K562 (cell line): ENCODE data around the gene NPFFR1. TPM values are rescaled to one million over a fixed set of nuclear protein-coding genes. Genes with fewer than 3 reads are reported as not detected.

ENCODE experiments used
- ATAC-seq: fragments of 200-7000 bp; cut with Tn5 transposase; 3 replicates; pipeline ENCODE4 v1.9.1; 2020; ENCODE audit warnings: moderate library complexity
- BruUV-seq: library from RNA; stranded (reverse); fragments of 400-500 nt; replicated peaks from 2 replicates; lab custom pipeline; 2021; lab: Mats Ljungman, UMichigan
- CTCF ChIA-PET: fragments of 300-600 bp; formaldehyde crosslinking; extraction: SDS; loops from one replicate; lab custom pipeline; 2021; ENCODE audit warnings: low intra/inter-chr PET ratio; lab: Yijun Ruan, JAX
- POLR2A ChIA-PET: fragments of 300-600, 350-650 bp; sonication (Branson Sonifier 250); formaldehyde crosslinking; extraction: SDS; loops from one replicate; lab custom pipeline; 2021; ENCODE audit warnings: antibody characterized with exemption, inconsistent platforms; lab: Yijun Ruan, JAX
- DNase-seq, 4 experiments: peaks; one replicate each; pipeline versions ENCODE4 v3.0.0 to v3.0.0-alpha.2; 2011 to 2018; ENCODE audit warnings: low spot score in 3 of 4, mixed read lengths in 3 of 4; ENCODE audit errors: extremely low read depth in 1 of 4
- FAIRE-seq: peaks from 2 replicates; lab custom pipeline; 2011; peaks lifted over from hg19 to GRCh38; lab: Jason Lieb, UNC
- H2AFZ ChIP-seq: 2 replicates; pipeline ENCODE4 v1.6.0; 2011; ENCODE audit warnings: low read depth, low read length, control low read depth, inconsistent platforms
- H3K27ac ChIP-seq: fragments of 200-600 bp; 3 replicates; pipeline ENCODE4 v1.8.0; 2011; ENCODE audit warnings: low read depth, mild to moderate bottlenecking, control low read depth, inconsistent platforms, low read length, moderate library complexity, mixed read lengths; ENCODE audit errors: extremely low read depth
- H3K27me3 ChIP-seq, 2 experiments: fragments of 300-600 bp in 1 of 2; 2 replicates in 1 of 2; 3 replicates in 1 of 2; pipeline versions ENCODE4 v1.6.0 to v1.8.0; 2011; ENCODE audit warnings: inconsistent platforms in 2 of 2, low read length in 2 of 2, mild to moderate bottlenecking in 1 of 2, mixed read lengths in 1 of 2, moderate library complexity in 1 of 2; ENCODE audit not compliant: control insufficient read depth in 2 of 2, insufficient read depth in 2 of 2
- H3K36me3 ChIP-seq: fragments of 300-600 bp; 3 replicates; pipeline ENCODE4 v1.8.0; 2011; ENCODE audit warnings: mild to moderate bottlenecking, low read length, inconsistent platforms; ENCODE audit not compliant: control insufficient read depth, insufficient read depth
- H3K4me1 ChIP-seq, 2 experiments: fragments of 200-600 bp in 1 of 2; replicated peaks in 1 of 2; 2 replicates in 1 of 2; 3 replicates in 1 of 2; pipeline versions ENCODE4 v1.5.1 to v1.8.0; 2011; ENCODE audit warnings: inconsistent platforms in 2 of 2, low read length in 2 of 2, mild to moderate bottlenecking in 1 of 2, mixed read lengths in 1 of 2, moderate library complexity in 1 of 2; ENCODE audit not compliant: control insufficient read depth in 2 of 2, insufficient read depth in 2 of 2
- H3K4me2 ChIP-seq: 2 replicates; pipeline ENCODE4 v1.6.1; 2011; ENCODE audit warnings: low read length, control low read depth, inconsistent platforms, mixed read lengths; ENCODE audit not compliant: insufficient read depth
- H3K4me3 ChIP-seq: fragments of 200-600 bp; sonication (generic), shearing (Covaris generic); 2 replicates; pipeline ENCODE4 v1.5.1; 2016; ENCODE audit warnings: control low read depth, inconsistent platforms
- H3K79me2 ChIP-seq: fragments of 200-600 bp; 3 replicates; pipeline ENCODE4 v1.8.0; 2011; ENCODE audit warnings: low read length, inconsistent platforms; ENCODE audit not compliant: control insufficient read depth, insufficient read depth
- H3K9ac ChIP-seq, 2 experiments: 2 replicates each; pipeline versions ENCODE4 v1.6.0 to v1.6.1; 2011; ENCODE audit warnings: low read depth in 2 of 2, low read length in 2 of 2, control low read depth in 1 of 2, inconsistent platforms in 1 of 2, mild to moderate bottlenecking in 1 of 2, mixed read lengths in 1 of 2; ENCODE audit not compliant: insufficient read depth in 1 of 2
- H3K9me1 ChIP-seq: one replicate; pipeline ENCODE4 v1.6.0; 2011; ENCODE audit warnings: inconsistent platforms, mild to moderate bottlenecking, low read length, moderate library complexity; ENCODE audit not compliant: control insufficient read depth, insufficient read depth
- H3K9me3 ChIP-seq: replicated peaks from 2 replicates; pipeline ENCODE4 v1.5.1; 2011; ENCODE audit warnings: low read depth, low read length, inconsistent platforms; ENCODE audit not compliant: control insufficient read depth, insufficient read depth
- H4K20me1 ChIP-seq: replicated peaks from 2 replicates; pipeline ENCODE4 v1.6.1; 2011; ENCODE audit warnings: low read length, inconsistent platforms, mixed read lengths; ENCODE audit not compliant: control insufficient read depth, insufficient read depth
- ARID2 ChIP-seq: fragments of 450-650 bp; IDR thresholded peaks from 2 replicates; pipeline ENCODE4 v1.6.1; 2017; ENCODE audit warnings: antibody characterized with exemption, mild to moderate bottlenecking
- CBFA2T2 ChIP-seq: fragments of 450-650 bp; conservative IDR thresholded peaks from 2 replicates; pipeline ENCODE4 v1.6.1; 2017; ENCODE audit warnings: mild to moderate bottlenecking
- DDX20 ChIP-seq: fragments of 450-650 bp; IDR thresholded peaks from 2 replicates; pipeline ENCODE4 v1.6.1; 2016; ENCODE audit warnings: missing genetic modification characterization, low read depth, mild to moderate bottlenecking, missing compliant biosample characterization, moderate library complexity
- KLF1 ChIP-seq: fragments of 450-650 bp; IDR thresholded peaks from 2 replicates; pipeline ENCODE4 v1.6.1; 2016; ENCODE audit warnings: missing genetic modification characterization, missing compliant biosample characterization
- SMARCA5 ChIP-seq: fragments of 450-650 bp; IDR thresholded peaks from 2 replicates; pipeline ENCODE4 v1.6.1; 2016
- ZBTB8A ChIP-seq: fragments of 450-650 bp; IDR thresholded peaks from 2 replicates; pipeline ENCODE4 v1.6.1; 2018; ENCODE audit warnings: mild to moderate bottlenecking, moderate library complexity; ENCODE audit not compliant: partially characterized antibody
- ZNF583 ChIP-seq: fragments of 250-450 bp; sonication (Bioruptor Pico); IDR thresholded peaks from 2 replicates; pipeline ENCODE4 v1.4.0; 2020
- ZNF586 ChIP-seq: fragments of 450-650 bp; formaldehyde crosslinking; conservative IDR thresholded peaks from 2 replicates; pipeline ENCODE4 v1.4.0; 2020; ENCODE audit warnings: mild to moderate bottlenecking, moderate library complexity
- ZNF766 ChIP-seq: fragments of 200-800 bp; sonication (Bioruptor generic); conservative IDR thresholded peaks from 2 replicates; pipeline ENCODE4 v1.6.1; 2016; ENCODE audit warnings: missing genetic modification characterization, missing compliant biosample characterization
- WGBS: fragments of 100-300 bp; shearing (Covaris generic); methylation state at CpG from one replicate; pipeline ENCODE4 v1.1.6; 2016; ENCODE audit warnings: low coverage, mixed read lengths; ENCODE audit not compliant: insufficient coverage; ENCODE audit errors: missing lambda C conversion rate; 5-methylcytosine and 5-hydroxymethylcytosine counted together
- in situ Hi-C: fragments of 300-500 bp; cut with MboI; formaldehyde crosslinking; loops from 4 replicates; pipeline ENCODE4 v1.15.0; 2018; ENCODE audit warnings: inconsistent platforms, mixed read lengths
- intact Hi-C: fragments of 100-400 bp; cut with micrococcal nuclease; formaldehyde crosslinking; loops from 2 replicates; pipeline ENCODE4 v1.14.2; 2022
- polyA plus RNA-seq, 8 experiments: library from polyadenylated mRNA; depleted of rRNA in 4 of 8; stranded (reverse) in 5 of 8; unstranded in 3 of 8; fragments of >200 nt; fragmentation: Nextera tagmentation in 2 of 8; fragmentation: Illumina TruSeq in 1 of 8; extraction: Ambion mirVana in 2 of 8; extraction: Trizol in 1 of 8; gene quantifications; 2 replicates each; pipeline versions ENCODE4 v1.2.1 to v1.2.3, GENCODE V29; 2011 to 2014; ENCODE audit warnings: inconsistent platforms in 1 of 8, missing spikeins in 1 of 8
- total RNA-seq, 7 experiments: library from RNA; depleted of rRNA in 6 of 7; stranded (reverse); fragments of >200 nt in 6 of 7; fragmentation: Illumina TruSeq in 2 of 7; extraction: Trizol in 2 of 7; gene quantifications; 2 replicates each; pipeline versions ENCODE4 v1.2.1 to v1.2.3, GENCODE V29; 2011 to 2021; ENCODE audit warnings: low replicate concordance in 1 of 7
- TF ChIP-seq, protein P1 (sequence below), 2 experiments: fragments of 450-650 bp; formaldehyde crosslinking in 1 of 2; IDR thresholded peaks; 2 replicates each; pipeline versions ENCODE4 v1.4.0 to v1.6.1; 2014 to 2020; ENCODE audit warnings: mild to moderate bottlenecking in 2 of 2, borderline replicate concordance in 1 of 2, low read depth in 1 of 2
- TF ChIP-seq, protein P2 (sequence below): fragments of 250-450 bp; sonication (Bioruptor Pico); IDR thresholded peaks from 2 replicates; pipeline ENCODE4 v1.4.0; 2020; ENCODE audit warnings: mild to moderate bottlenecking, moderate library complexity

NPFFR1 gene
- total and polyA plus RNA-seq, 9 of the 15 experiments (the other 6 are each of a cell fraction or from before 2014, with no cell fraction given), result under 0.01 TPM; not detected in 8

DNA sequence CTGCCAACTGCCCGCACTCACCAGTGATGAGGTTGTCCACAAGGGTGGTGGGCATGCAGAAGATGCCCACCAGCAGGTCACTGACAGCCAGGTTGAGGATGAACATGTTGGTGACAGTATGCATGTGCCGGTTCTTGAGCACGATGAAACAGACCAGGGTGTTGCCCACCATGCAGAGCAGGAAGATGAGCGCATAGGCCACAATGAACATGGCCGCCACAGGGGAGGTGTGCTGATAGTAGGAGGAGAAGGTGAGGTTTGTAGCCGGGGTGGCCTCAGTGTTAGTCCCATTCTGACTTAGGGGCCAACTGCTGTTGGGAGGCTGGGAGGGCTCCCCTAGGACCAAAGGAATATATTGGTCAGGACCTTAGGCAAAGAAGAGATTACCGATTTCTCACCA, 17.7 kb downstream of the NPFFR1 start:
- H3K4me1 ChIP-seq, result peaks cover 0 to 5% of the 10 kb centered on the region in 2 experiments; a peak in 2 of 5 replicates
- 10% methylated on average over 7 of the region's 7 CpGs for WGBS
- intact Hi-C loops (loop anchor here (5.0 kb wide), 1 partner anchor 81 kb away; no protein-coding TSS in a partner anchor), in situ Hi-C loops (no loop called here)
- H3K9me1 ChIP-seq, result no peaks in the 10 kb centered on the region
- H3K4me3 ChIP-seq, result no peak overlapping the region
- no peak overlapping the region for H3K4me2 ChIP-seq
- no peak overlapping the region for H3K9ac ChIP-seq
- no peak for DNase-seq
- H4K20me1 ChIP-seq, result peaks cover 5% of the 10 kb centered on the region; the same call in 1 of the 2 replicates
- H3K27me3 ChIP-seq, result peaks cover 22 to 56% of the 10 kb centered on the region in 2 experiments
- ATAC-seq, result no peak
- no peaks in the 10 kb centered on the region for H3K36me3 ChIP-seq
- ChIA-PET CTCF (interaction anchor here (1.0 to 1.6 kb wide), 3 partner anchors 45 to 272 kb away, joined by 3 to 8 read pairs (median 6); no protein-coding TSS in a partner anchor), POLR2A (interaction anchor here (1.2 to 1.6 kb wide), 4 partner anchors 9 to 116 kb away, joined by 3 to 15 read pairs (median 4); no protein-coding TSS in a partner anchor)
- BruUV-seq, result no TSS peak
- no peak overlapping the region for H2AFZ ChIP-seq
- H3K27ac ChIP-seq, result no peak overlapping the region
- no peak for FAIRE-seq
- no peaks in the 10 kb centered on the region for H3K79me2 ChIP-seq
- no peaks in the 10 kb centered on the region for H3K9me3 ChIP-seq
- TF ChIP-seq ZNF766 (no peak), ZNF586 (CRISPR knock-in tag) (no peak), DDX20 (tag) (no peak), KLF1 (no peak), CBFA2T2 (no peak), ARID2 (no peak), SMARCA5 (no peak), ZNF583 (CRISPR knock-in tag) (no peak), ZBTB8A (no peak)
- TF ChIP-seq, protein P1, sequence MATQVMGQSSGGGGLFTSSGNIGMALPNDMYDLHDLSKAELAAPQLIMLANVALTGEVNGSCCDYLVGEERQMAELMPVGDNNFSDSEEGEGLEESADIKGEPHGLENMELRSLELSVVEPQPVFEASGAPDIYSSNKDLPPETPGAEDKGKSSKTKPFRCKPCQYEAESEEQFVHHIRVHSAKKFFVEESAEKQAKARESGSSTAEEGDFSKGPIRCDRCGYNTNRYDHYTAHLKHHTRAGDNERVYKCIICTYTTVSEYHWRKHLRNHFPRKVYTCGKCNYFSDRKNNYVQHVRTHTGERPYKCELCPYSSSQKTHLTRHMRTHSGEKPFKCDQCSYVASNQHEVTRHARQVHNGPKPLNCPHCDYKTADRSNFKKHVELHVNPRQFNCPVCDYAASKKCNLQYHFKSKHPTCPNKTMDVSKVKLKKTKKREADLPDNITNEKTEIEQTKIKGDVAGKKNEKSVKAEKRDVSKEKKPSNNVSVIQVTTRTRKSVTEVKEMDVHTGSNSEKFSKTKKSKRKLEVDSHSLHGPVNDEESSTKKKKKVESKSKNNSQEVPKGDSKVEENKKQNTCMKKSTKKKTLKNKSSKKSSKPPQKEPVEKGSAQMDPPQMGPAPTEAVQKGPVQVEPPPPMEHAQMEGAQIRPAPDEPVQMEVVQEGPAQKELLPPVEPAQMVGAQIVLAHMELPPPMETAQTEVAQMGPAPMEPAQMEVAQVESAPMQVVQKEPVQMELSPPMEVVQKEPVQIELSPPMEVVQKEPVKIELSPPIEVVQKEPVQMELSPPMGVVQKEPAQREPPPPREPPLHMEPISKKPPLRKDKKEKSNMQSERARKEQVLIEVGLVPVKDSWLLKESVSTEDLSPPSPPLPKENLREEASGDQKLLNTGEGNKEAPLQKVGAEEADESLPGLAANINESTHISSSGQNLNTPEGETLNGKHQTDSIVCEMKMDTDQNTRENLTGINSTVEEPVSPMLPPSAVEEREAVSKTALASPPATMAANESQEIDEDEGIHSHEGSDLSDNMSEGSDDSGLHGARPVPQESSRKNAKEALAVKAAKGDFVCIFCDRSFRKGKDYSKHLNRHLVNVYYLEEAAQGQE (IDR thresholded peaks at IDR 0.05; ENCODE audit: borderline replicate concordance), result no peak
- TF ChIP-seq, protein P1 (CRISPR knock-in tag; IDR thresholded peaks at IDR 0.05; ENCODE audit: low read depth), result no peak
- TF ChIP-seq, protein P2, sequence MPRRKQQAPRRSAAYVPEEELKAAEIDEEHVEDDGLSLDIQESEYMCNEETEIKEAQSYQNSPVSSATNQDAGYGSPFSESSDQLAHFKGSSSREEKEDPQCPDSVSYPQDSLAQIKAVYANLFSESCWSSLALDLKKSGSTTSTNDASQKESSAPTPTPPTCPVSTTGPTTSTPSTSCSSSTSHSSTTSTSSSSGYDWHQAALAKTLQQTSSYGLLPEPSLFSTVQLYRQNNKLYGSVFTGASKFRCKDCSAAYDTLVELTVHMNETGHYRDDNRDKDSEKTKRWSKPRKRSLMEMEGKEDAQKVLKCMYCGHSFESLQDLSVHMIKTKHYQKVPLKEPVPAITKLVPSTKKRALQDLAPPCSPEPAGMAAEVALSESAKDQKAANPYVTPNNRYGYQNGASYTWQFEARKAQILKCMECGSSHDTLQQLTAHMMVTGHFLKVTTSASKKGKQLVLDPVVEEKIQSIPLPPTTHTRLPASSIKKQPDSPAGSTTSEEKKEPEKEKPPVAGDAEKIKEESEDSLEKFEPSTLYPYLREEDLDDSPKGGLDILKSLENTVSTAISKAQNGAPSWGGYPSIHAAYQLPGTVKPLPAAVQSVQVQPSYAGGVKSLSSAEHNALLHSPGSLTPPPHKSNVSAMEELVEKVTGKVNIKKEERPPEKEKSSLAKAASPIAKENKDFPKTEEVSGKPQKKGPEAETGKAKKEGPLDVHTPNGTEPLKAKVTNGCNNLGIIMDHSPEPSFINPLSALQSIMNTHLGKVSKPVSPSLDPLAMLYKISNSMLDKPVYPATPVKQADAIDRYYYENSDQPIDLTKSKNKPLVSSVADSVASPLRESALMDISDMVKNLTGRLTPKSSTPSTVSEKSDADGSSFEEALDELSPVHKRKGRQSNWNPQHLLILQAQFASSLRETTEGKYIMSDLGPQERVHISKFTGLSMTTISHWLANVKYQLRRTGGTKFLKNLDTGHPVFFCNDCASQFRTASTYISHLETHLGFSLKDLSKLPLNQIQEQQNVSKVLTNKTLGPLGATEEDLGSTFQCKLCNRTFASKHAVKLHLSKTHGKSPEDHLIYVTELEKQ (CRISPR knock-in tag), result no peak
